NCI-H226 (cell line): Measurements from ENCODE around the gene CD300E.

Source experiments
- DNase-seq: peaks from one replicate; pipeline ENCODE4 v3.0.0-alpha.2; 2015

Gene CD300E

DNA sequence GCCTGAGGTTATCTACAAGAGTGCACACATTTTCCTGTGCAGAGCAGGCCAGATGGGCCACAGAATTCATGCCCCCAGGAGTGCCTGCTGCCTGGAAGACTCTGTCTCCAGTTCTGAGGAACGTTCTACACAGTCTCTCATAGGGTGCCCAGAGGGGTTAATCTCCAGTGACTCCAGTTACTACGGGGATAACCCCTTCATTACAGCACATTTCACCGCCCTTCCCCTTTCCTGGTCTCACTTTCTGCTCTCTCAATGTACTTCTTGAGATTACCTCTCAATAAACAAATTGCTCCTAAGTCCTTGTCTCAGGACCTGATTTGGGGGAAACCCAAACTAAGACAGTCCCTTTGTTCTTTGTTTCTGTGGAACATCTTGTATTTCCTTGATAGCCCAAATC lies 62.0 kb downstream of the CD300E start:
- DNase-seq: no peak
